ENCODE measurements around the gene ADAMTSL1. TPM values are rescaled to one million over a fixed set of nuclear protein-coding genes. Genes with fewer than 3 reads are reported as not detected.

The ADAMTSL1 gene
- total and polyA plus RNA-seq, 9 of the 15 experiments (the other 6 are each of a cell fraction or from before 2014, with no cell fraction given) = 0.01 TPM; not detected in 8

GRCh38 chr9:18923167-18923566 is 449.2 kb downstream of the ADAMTSL1 start:
- ATAC-seq = no peak
- Histone ChIP-seq H3K79me2 (ENCODE audit: control insufficient read depth, insufficient read depth, low read length) (no peaks in the 10 kb centered on the region), H3K4me1 (replicated peaks in 1 of 2; ENCODE audit: control insufficient read depth in 2 of 2, insufficient read depth in 2 of 2, low read length in 2 of 2) (no peaks in the 10 kb centered on the region), H3K27me3 (ENCODE audit: control insufficient read depth in 2 of 2, insufficient read depth in 2 of 2, low read length in 2 of 2) (no peaks in the 10 kb centered on the region), H2AFZ (ENCODE audit: low read depth, low read length) (no peak overlapping the region), H4K20me1 (replicated peaks; ENCODE audit: control insufficient read depth, insufficient read depth, low read length) (no peaks in the 10 kb centered on the region), H3K4me3 (no peak overlapping the region), H3K27ac (ENCODE audit: extremely low read depth, low read depth, low read length) (no peak overlapping the region), H3K9ac (ENCODE audit: insufficient read depth in 1 of 2, low read depth in 2 of 2, low read length in 2 of 2) (no peak overlapping the region), H3K36me3 (ENCODE audit: control insufficient read depth, insufficient read depth, low read length) (no peaks in the 10 kb centered on the region), H3K9me3 (replicated peaks; ENCODE audit: control insufficient read depth, insufficient read depth, low read depth, low read length) (no peaks in the 10 kb centered on the region), H3K9me1 (ENCODE audit: control insufficient read depth, insufficient read depth, low read length) (no peaks in the 10 kb centered on the region), H3K4me2 (ENCODE audit: insufficient read depth, low read length) (no peak overlapping the region)
- in situ Hi-C loops (cut with MboI) (no loop called here), intact Hi-C loops (cut with micrococcal nuclease) (no loop called here)
- POLR2A ChIA-PET = no interaction called here
- no TSS peak for BruUV-seq (replicated peaks)
- 4% methylated on average over 2 of the region's 2 CpGs for WGBS (ENCODE audit: insufficient coverage, low coverage, missing lambda C conversion rate)
- no peak for FAIRE-seq
- no peak for DNase-seq (ENCODE audit: extremely low read depth in 1 of 4, low spot score in 3 of 4)
- TF ChIP-seq LARP7 (IDR thresholded peaks at IDR 0.05) = no peak
- no peak for TF ChIP-seq XRCC4 (IDR thresholded peaks at IDR 0.05; ENCODE audit: extremely low read depth, insufficient read depth, insufficient read length)
- TF ChIP-seq FOXA3 (CRISPR knock-in tag; conservative IDR thresholded peaks at IDR 0.05 in 1 of 2, IDR thresholded peaks at IDR 0.05 in 1 of 2) = no peak
- TF ChIP-seq CBX8 (IDR thresholded peaks at IDR 0.05; ENCODE audit: borderline replicate concordance, extremely low read depth, low read depth, low read length, poor library complexity, severe bottlenecking) = no peak
- TF ChIP-seq HEY1 (CRISPR knock-in tag; IDR thresholded peaks at IDR 0.05; ENCODE audit: borderline replicate concordance) = no peak
- no peak for TF ChIP-seq ZNF449 (CRISPR knock-in tag; IDR thresholded peaks at IDR 0.05)
- TF ChIP-seq NCOA1 (IDR thresholded peaks at IDR 0.05; ENCODE audit: low read depth) = no peak
- TF ChIP-seq ZNF589 (CRISPR knock-in tag; IDR thresholded peaks at IDR 0.05; ENCODE audit: low read depth) = no peak
- no peak for TF ChIP-seq ZKSCAN8 (CRISPR knock-in tag; IDR thresholded peaks at IDR 0.05)
- TF ChIP-seq ZBTB26 (CRISPR knock-in tag; IDR thresholded peaks at IDR 0.05) = no peak
- CTCF ChIA-PET (ENCODE audit: low intra/inter-chr PET ratio) = no interaction called here

Measured in K562 (cell line).